Stomach (tissue), 4 donors: ENCODE results near the gene PIGX.

ENCODE experiments used
- CTCF ChIP-seq, 7 experiments: fragments of 450-650 bp in 4 of 7; fragments of 200-600 bp in 3 of 7; sonication (generic) in 3 of 7; IDR thresholded peaks; one replicate each; pipeline ENCODE4 v1.5.1; 2016 to 2019; ENCODE audit warnings: antibody characterized with exemption in 7 of 7, control low read depth in 2 of 7, mild to moderate bottlenecking in 1 of 7
- POLR2AphosphoS5 ChIP-seq, 3 donors: sonication (generic); formaldehyde crosslinking; IDR thresholded peaks; one replicate each; pipeline ENCODE4 v1.6.1; 2016; ENCODE audit warnings: antibody characterized with exemption in 3 of 3

- TF ChIP-seq CTCF (IDR thresholded peaks at IDR 0.05), result no peak
- TF ChIP-seq POLR2AphosphoS5 (IDR thresholded peaks at IDR 0.05), result no peak
Observed at GRCh38 chr3:196706327-196706726, 5.8 kb upstream of the PIGX start.
